ENCODE measurements around the gene CPNE8.

DNA sequence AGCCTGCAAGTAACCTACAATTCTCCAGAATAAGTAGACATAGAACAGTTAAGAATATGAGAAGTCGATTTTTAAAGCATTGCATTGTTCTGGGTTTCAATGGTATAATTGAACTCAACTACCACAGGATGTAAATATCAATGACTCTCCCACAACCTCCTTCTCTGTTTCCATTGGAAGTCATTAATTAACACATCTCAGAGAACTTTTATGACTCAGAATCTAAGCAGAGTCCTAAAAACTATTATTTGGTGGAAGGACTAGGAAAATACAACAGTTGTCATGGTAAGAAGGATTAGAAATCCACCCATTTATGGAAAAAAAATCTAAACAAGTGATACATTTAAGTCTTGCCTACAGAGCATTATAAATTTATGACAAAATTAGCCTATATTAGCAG lies 21.1 kb upstream of the CPNE8 start:
- TF ChIP-seq, protein P1, sequence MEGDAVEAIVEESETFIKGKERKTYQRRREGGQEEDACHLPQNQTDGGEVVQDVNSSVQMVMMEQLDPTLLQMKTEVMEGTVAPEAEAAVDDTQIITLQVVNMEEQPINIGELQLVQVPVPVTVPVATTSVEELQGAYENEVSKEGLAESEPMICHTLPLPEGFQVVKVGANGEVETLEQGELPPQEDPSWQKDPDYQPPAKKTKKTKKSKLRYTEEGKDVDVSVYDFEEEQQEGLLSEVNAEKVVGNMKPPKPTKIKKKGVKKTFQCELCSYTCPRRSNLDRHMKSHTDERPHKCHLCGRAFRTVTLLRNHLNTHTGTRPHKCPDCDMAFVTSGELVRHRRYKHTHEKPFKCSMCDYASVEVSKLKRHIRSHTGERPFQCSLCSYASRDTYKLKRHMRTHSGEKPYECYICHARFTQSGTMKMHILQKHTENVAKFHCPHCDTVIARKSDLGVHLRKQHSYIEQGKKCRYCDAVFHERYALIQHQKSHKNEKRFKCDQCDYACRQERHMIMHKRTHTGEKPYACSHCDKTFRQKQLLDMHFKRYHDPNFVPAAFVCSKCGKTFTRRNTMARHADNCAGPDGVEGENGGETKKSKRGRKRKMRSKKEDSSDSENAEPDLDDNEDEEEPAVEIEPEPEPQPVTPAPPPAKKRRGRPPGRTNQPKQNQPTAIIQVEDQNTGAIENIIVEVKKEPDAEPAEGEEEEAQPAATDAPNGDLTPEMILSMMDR (IDR thresholded peaks at IDR 0.05): no peak
- no peak for TF ChIP-seq POLR2A (IDR thresholded peaks at IDR 0.05)

All from testis (tissue), 2 donors.